Ascending aorta (tissue), 2 donors: ENCODE results near the gene LRRC74A. TPM values are rescaled to one million over a fixed set of nuclear protein-coding genes. Genes with fewer than 3 reads are reported as not detected.
"Not testable (repeated sequence)": the region's sequence is repeated elsewhere in the genome, so short reads cannot be mapped to it uniquely, and the experiment has no call there.

Experiments used
- DNase-seq, 2 donors: peaks; one replicate each; pipeline ENCODE4 v3.0.0-alpha.2; 2019; ENCODE audit warnings: low spot score in 2 of 2
- H3K27ac ChIP-seq, 2 donors: fragments of 200-600 bp; sonication (generic); one replicate each; pipeline ENCODE4 v1.5.1; 2016 to 2017; ENCODE audit warnings: mild to moderate bottlenecking in 1 of 2
- H3K27me3 ChIP-seq: fragments of 200-600 bp; sonication (generic); one replicate; pipeline ENCODE4 v1.5.1; 2017
- H3K36me3 ChIP-seq, 2 donors: fragments of 200-600 bp; sonication (generic); one replicate each; pipeline ENCODE4 v1.5.1; 2016
- H3K4me1 ChIP-seq, 2 donors: fragments of 200-600 bp; sonication (generic); one replicate each; pipeline ENCODE4 v1.5.1; 2016 to 2017; ENCODE audit warnings: mild to moderate bottlenecking in 1 of 2
- H3K4me3 ChIP-seq, 2 donors: fragments of 200-600 bp; sonication (generic); one replicate each; pipeline ENCODE4 v1.5.1; 2016 to 2017; ENCODE audit warnings: mild to moderate bottlenecking in 1 of 2
- H3K9me3 ChIP-seq, 2 donors: fragments of 200-600 bp; sonication (generic); one replicate each; pipeline ENCODE4 v1.5.1; 2016
- CTCF ChIP-seq, 3 experiments: fragments of 200-600 bp in 2 of 3; fragments of 450-650 bp in 1 of 3; sonication (generic) in 2 of 3; IDR thresholded peaks; one replicate each; pipeline ENCODE4 v1.5.1; 2016 to 2019; ENCODE audit warnings: antibody characterized with exemption in 3 of 3, mild to moderate bottlenecking in 1 of 3, moderate library complexity in 1 of 3
- intact Hi-C: fragments of 100-400 bp; cut with DNase I; formaldehyde crosslinking; loops from one replicate; pipeline ENCODE4 v1.15.1; 2023
- total RNA-seq: library from RNA; depleted of rRNA; stranded (reverse); fragments of >200 nt; gene quantifications from one replicate; pipeline ENCODE4 v1.1.0, GENCODE V29; 2016

Gene LRRC74A
- total RNA-seq, 1 donor from 2014 or later = not detected

DNA sequence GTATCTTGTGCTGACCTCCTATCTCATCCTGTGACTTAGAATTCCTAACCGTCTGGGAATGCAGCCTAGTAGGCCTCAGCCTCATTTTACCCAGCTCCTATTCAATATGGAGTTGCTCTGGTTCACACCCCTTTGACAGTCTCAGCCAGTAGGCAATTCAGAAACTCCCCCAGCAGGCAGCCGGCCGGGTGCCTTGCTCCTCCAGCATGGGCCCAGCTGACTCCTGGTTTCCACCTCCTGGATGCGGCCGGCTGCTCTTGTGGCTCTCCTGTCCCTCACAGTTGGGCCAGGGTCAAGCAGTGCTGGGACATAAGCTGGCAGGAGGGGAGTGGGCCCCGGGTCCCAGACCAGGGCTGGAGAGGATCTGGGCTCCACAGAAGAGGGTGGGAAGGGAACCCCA, 58.2 kb downstream of the LRRC74A start:
- TF ChIP-seq CTCF (IDR thresholded peaks at IDR 0.05) = no peak
- no peak overlapping the region for H3K27ac ChIP-seq
- no peaks in the 10 kb centered on the region for H3K9me3 ChIP-seq
- H3K36me3 ChIP-seq = no peaks in the 10 kb centered on the region
- DNase-seq = no peak
- intact Hi-C loops = no loop called here
- no peaks in the 10 kb centered on the region for H3K27me3 ChIP-seq
- no peaks in the 10 kb centered on the region for H3K4me1 ChIP-seq
- no peak overlapping the region for H3K4me3 ChIP-seq

- DNase-seq = no peak
- H3K27ac ChIP-seq = no peak overlapping the region
- intact Hi-C loops = no loop called here
- H3K27me3 ChIP-seq = no peaks in the 10 kb centered on the region
- H3K4me3 ChIP-seq = no peak overlapping the region
- H3K4me1 ChIP-seq = no peaks in the 10 kb centered on the region
- H3K9me3 ChIP-seq = no peaks in the 10 kb centered on the region
- TF ChIP-seq CTCF (IDR thresholded peaks at IDR 0.05) = no peak
- H3K36me3 ChIP-seq = no peaks in the 10 kb centered on the region
These were observed 58.7 kb downstream of the LRRC74A start for GRCh38 chr14:76884853-76885276.

DNA sequence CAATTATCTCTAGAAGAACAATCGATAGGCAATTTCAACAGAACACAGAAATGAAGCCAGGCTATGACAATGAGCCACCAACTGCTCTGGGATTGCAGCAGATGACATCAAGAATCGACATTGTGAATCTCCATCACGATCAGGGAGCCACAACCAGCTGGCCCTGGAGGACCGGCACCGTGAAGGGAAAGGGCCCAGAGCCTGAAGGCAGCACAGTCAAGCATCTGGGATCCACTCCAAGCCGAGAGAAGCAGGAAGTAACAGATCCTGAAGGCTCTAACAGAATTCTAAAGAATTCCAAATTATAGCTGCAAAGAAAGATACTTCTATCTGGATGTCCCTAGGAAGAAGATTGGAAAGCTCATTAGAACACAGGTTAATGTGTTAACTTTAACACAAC, 61.0 kb downstream of the LRRC74A start:
- H3K9me3 ChIP-seq = peaks cover 0 to 5% of the 10 kb centered on the region in 2 donors
- no peaks in the 10 kb centered on the region for H3K27me3 ChIP-seq
- no peak overlapping the region for H3K4me3 ChIP-seq
- H3K36me3 ChIP-seq = no peaks in the 10 kb centered on the region
- H3K4me1 ChIP-seq = no peaks in the 10 kb centered on the region
- no peak for DNase-seq
- H3K27ac ChIP-seq = no peak overlapping the region
- no peak for TF ChIP-seq CTCF (IDR thresholded peaks at IDR 0.05)
- intact Hi-C loops = no loop called here

- H3K4me1 ChIP-seq = no peaks in the 10 kb centered on the region
- no peaks in the 10 kb centered on the region for H3K36me3 ChIP-seq
- no peak for DNase-seq
- no peak overlapping the region for H3K27ac ChIP-seq
- no peak overlapping the region for H3K4me3 ChIP-seq
- intact Hi-C loops = no loop called here
- H3K9me3 ChIP-seq = peaks cover 0 to 6% of the 10 kb centered on the region in 2 donors
- no peaks in the 10 kb centered on the region for H3K27me3 ChIP-seq
- TF ChIP-seq CTCF (IDR thresholded peaks at IDR 0.05) = no peak
These were observed 65.2 kb downstream of the LRRC74A start for GRCh38 chr14:76891391-76891790.

DNA sequence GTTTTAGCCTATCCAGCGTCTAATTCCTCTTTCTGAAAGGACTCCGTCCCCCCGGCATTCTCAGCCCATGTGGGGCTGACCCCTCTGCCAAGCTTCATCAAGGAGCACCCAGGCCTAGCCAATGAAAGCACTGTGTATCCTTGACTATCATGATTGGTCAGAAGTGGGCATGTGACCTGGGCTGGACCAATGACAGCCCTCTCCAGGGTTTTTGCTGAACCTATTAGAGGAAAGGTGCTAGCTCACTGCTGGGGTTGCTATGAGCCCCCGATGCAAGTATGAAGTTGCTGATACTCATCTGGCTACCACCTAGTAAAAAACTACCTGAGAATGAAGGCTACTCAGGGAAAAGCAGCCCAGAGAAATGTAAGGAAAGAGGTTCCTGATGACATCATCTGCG, 68.1 kb downstream of the LRRC74A start:
- no peak for TF ChIP-seq CTCF (IDR thresholded peaks at IDR 0.05)
- Histone ChIP-seq H3K9me3 (peaks cover 0 to 6% of the 10 kb centered on the region in 2 donors), H3K27me3 (no peaks in the 10 kb centered on the region), H3K4me1 (no peaks in the 10 kb centered on the region), H3K36me3 (no peaks in the 10 kb centered on the region), H3K27ac (no peak overlapping the region), H3K4me3 (no peak overlapping the region)
- DNase-seq = no peak
- intact Hi-C loops = no loop called here

DNA sequence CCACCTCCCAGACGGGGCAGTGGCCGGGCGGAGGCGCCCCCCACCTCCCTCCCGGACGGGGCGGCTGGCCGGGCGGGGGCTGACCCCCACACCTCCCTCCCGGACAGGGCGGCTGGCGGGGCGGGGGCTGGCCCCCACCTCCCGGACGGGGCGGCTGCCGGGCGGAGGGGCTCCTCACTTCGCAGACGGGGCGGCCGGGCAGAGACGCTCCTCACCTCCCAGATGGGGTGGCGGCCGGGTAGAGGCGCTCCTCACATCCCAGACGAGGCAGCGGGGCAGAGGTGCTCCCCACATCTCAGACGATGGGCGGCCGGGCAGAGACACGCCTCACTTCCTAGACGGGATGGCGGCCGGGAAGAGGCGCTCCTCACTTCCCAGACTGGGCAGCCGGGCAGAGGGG, 71.8 kb downstream of the LRRC74A start:
- H3K27ac ChIP-seq, DNase-seq, H3K4me3 ChIP-seq, H3K27me3 ChIP-seq, H3K9me3 ChIP-seq, H3K36me3 ChIP-seq, intact Hi-C loops: not testable (repeated sequence)
- H3K4me1 ChIP-seq = peaks cover 0 to 11% of the 10 kb centered on the region in 2 donors
